HG02943 (cell line): ENCODE results near the gene NAT14.

Experiments
- ATAC-seq: cut with Tn5 transposase; IDR thresholded peaks from one replicate; pipeline ENCODE4 v1.9.1; 2021; ENCODE audit warnings: mild to moderate bottlenecking, low read depth, moderate library complexity; ENCODE audit not compliant: unreplicated experiment

NAT14 gene

GRCh38 chr19:55498246-55498840 lies 13.4 kb downstream of the NAT14 start:
- ATAC-seq = no peak

- no peak for ATAC-seq
Measured at GRCh38 chr19:55500368-55500952, 15.5 kb downstream of the NAT14 start.

GRCh38 chr19:55502197-55502952 lies 17.4 kb downstream of the NAT14 start:
- ATAC-seq = no peak

- no peak for ATAC-seq
Measured at GRCh38 chr19:55503157-55503501, 18.1 kb downstream of the NAT14 start.

- peak; percentile 83 for ATAC-seq
Measured at GRCh38 chr19:55503502-55504251, 18.7 kb downstream of the NAT14 start.

- ATAC-seq = no peak
Measured at GRCh38 chr19:55504252-55504603, 19.2 kb downstream of the NAT14 start.

- ATAC-seq = no peak
Measured at GRCh38 chr19:55504981-55505380, 20.0 kb downstream of the NAT14 start.

- no peak for ATAC-seq
Measured at GRCh38 chr19:55508120-55508519, 23.1 kb downstream of the NAT14 start.

- ATAC-seq = peak; percentile 97
Measured at GRCh38 chr19:55516878-55517620, 32.1 kb downstream of the NAT14 start.

- ATAC-seq = no peak
Measured at GRCh38 chr19:55519451-55520311, 34.7 kb downstream of the NAT14 start.

GRCh38 chr19:55520691-55521292 lies 35.8 kb downstream of the NAT14 start:
- ATAC-seq = no peak

- no peak for ATAC-seq
Measured at GRCh38 chr19:55525289-55526101, 40.5 kb downstream of the NAT14 start.

GRCh38 chr19:55526216-55527196 lies 41.5 kb downstream of the NAT14 start:
- ATAC-seq = no peak

GRCh38 chr19:55527197-55528029 lies 42.4 kb downstream of the NAT14 start:
- ATAC-seq = no peak

- ATAC-seq = no peak
Measured at GRCh38 chr19:55528030-55528803, 43.2 kb downstream of the NAT14 start.
